Stomach (tissue), 9 donors: ENCODE measurements around the gene LTO1. TPM values are rescaled to one million over a fixed set of nuclear protein-coding genes. Genes with fewer than 3 reads are reported as not detected.

Experiments used
- DNase-seq, 2 donors: peaks; one replicate each; pipeline versions ENCODE4 v3.0.0 to v3.0.0-alpha.2; 2013 to 2019
- H3K27ac ChIP-seq, 5 donors: fragments of 200-600 bp in 4 of 5; sonication (generic) in 4 of 5; one replicate each; pipeline ENCODE4 v1.5.1; 2013 to 2019; ENCODE audit warnings: mild to moderate bottlenecking in 1 of 5, moderate library complexity in 1 of 5
- H3K27me3 ChIP-seq, 3 donors: fragments of 200-600 bp; sonication (generic); one replicate each; pipeline ENCODE4 v1.5.1; 2017 to 2019; ENCODE audit warnings: mixed run types in 1 of 3
- H3K36me3 ChIP-seq, 4 donors: fragments of 200-600 bp; sonication (generic); 1 replicate in 3 of 4; 2 replicates in 1 of 4; pipeline ENCODE4 v1.5.1; 2016 to 2019
- H3K4me1 ChIP-seq, 4 donors: fragments of 200-600 bp; sonication (generic); one replicate each; pipeline ENCODE4 v1.5.1; 2016 to 2019
- H3K4me3 ChIP-seq, 4 donors: fragments of 200-600 bp; sonication (generic) in 3 of 4; one replicate each; pipeline ENCODE4 v1.5.1; 2016 to 2019; ENCODE audit warnings: mild to moderate bottlenecking in 1 of 4
- H3K9me3 ChIP-seq, 4 donors: fragments of 200-600 bp; sonication (generic); one replicate each; pipeline ENCODE4 v1.5.1; 2016 to 2019
- EP300 ChIP-seq: sonication (generic); formaldehyde crosslinking; IDR thresholded peaks from one replicate; pipeline ENCODE4 v1.6.1; 2017; ENCODE audit warnings: antibody characterized with exemption
- POLR2A ChIP-seq, 4 donors: fragments of 450-650 bp; IDR thresholded peaks; one replicate each; pipeline ENCODE4 v1.6.1; 2016; ENCODE audit warnings: antibody characterized with exemption in 4 of 4, control low read depth in 2 of 4, mild to moderate bottlenecking in 1 of 4, moderate library complexity in 1 of 4
- POLR2AphosphoS5 ChIP-seq, 3 donors: sonication (generic); formaldehyde crosslinking; IDR thresholded peaks; one replicate each; pipeline ENCODE4 v1.6.1; 2016; ENCODE audit warnings: antibody characterized with exemption in 3 of 3
- WGBS, 5 donors: extraction: QIAGEN DNeasy Blood & Tissue Kit in 3 of 5; methylation state at CpG; one replicate each; pipeline versions ENCODE4 v1.1.5 to v1.1.7; 2013 to 2018; 5-methylcytosine and 5-hydroxymethylcytosine counted together
- intact Hi-C: fragments of 100-400 bp; cut with DNase I; formaldehyde crosslinking; loops from one replicate; pipeline ENCODE4 v1.15.1; 2023; ENCODE audit warnings: low total_unique reads
- polyA plus RNA-seq, 3 donors: library from polyadenylated mRNA; stranded (reverse); fragments of 200-250 nt; gene quantifications; one replicate each; pipeline ENCODE4 v1.2.3, GENCODE V29; 2013
- total RNA-seq, 5 donors: library from RNA; depleted of rRNA; stranded (reverse); fragments of >200 nt; gene quantifications; one replicate each; pipeline versions ENCODE4 v1.1.0 to v1.2.3, GENCODE V29; 2014 to 2016
- TF ChIP-seq, protein P1 (sequence below), 7 experiments: fragments of 450-650 bp in 4 of 7; fragments of 200-600 bp in 3 of 7; sonication (generic) in 3 of 7; IDR thresholded peaks; one replicate each; pipeline ENCODE4 v1.5.1; 2016 to 2019; ENCODE audit warnings: antibody characterized with exemption in 7 of 7, control low read depth in 2 of 7, mild to moderate bottlenecking in 1 of 7
- donor health status: healthy with polysubstance abuse.
- donor health status: Bipolar disorder and iron deficiency.
- donor health status: healthy.

Gene LTO1
- total and polyA plus RNA-seq, 8 donors, result 2.3 to 107 (median 23.3) TPM

DNA sequence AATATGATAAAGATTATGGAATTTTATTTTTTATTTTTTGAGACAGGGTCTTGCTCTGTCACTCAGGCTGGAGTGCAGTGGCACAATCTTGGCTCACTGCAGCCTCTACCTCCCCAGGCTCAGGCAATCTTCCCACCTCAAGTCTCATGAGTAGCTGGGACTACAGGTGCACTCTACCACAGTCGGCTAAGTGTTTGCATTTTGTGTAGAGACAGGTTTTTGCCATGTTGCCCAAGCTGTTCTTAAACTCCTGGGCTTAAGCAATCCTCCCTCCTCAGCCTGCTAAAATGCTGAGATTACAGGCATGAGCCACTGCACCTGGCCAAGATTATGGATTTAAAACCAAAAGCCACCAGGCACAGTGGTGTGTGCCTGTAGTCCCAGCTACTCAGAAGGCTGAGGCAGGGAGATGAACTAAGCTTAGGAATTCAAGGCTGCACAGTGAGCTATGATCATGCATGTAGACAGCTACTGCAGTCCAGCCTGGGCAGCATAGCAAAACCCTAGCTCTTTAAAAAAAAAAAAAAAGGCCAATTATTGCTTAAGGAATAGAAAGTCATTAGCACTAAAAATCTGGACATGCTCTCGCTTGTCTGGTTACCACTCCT is 54.4 kb downstream of the LTO1 start:
- Histone ChIP-seq H3K27ac (no peak overlapping the region), H3K36me3 (no peaks in the 10 kb centered on the region), H3K9me3 (no peaks in the 10 kb centered on the region), H3K27me3 (peaks cover 0 to 31% (median 0%) of the 10 kb centered on the region in 3 donors), H3K4me1 (peaks cover 0 to 4% (median 0%) of the 10 kb centered on the region in 4 donors), H3K4me3 (no peak overlapping the region)
- DNase-seq, result no peak
- 62 to 78% (median 74%) methylated on average over 2 of the region's 2 CpGs for WGBS, 5 donors
- TF ChIP-seq, protein P1, sequence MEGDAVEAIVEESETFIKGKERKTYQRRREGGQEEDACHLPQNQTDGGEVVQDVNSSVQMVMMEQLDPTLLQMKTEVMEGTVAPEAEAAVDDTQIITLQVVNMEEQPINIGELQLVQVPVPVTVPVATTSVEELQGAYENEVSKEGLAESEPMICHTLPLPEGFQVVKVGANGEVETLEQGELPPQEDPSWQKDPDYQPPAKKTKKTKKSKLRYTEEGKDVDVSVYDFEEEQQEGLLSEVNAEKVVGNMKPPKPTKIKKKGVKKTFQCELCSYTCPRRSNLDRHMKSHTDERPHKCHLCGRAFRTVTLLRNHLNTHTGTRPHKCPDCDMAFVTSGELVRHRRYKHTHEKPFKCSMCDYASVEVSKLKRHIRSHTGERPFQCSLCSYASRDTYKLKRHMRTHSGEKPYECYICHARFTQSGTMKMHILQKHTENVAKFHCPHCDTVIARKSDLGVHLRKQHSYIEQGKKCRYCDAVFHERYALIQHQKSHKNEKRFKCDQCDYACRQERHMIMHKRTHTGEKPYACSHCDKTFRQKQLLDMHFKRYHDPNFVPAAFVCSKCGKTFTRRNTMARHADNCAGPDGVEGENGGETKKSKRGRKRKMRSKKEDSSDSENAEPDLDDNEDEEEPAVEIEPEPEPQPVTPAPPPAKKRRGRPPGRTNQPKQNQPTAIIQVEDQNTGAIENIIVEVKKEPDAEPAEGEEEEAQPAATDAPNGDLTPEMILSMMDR (IDR thresholded peaks at IDR 0.05), result no peak
- TF ChIP-seq POLR2AphosphoS5 (IDR thresholded peaks at IDR 0.05) (no peak), EP300 (no peak), POLR2A (IDR thresholded peaks at IDR 0.05) (no peak)
- intact Hi-C loops, result no loop called here

DNA sequence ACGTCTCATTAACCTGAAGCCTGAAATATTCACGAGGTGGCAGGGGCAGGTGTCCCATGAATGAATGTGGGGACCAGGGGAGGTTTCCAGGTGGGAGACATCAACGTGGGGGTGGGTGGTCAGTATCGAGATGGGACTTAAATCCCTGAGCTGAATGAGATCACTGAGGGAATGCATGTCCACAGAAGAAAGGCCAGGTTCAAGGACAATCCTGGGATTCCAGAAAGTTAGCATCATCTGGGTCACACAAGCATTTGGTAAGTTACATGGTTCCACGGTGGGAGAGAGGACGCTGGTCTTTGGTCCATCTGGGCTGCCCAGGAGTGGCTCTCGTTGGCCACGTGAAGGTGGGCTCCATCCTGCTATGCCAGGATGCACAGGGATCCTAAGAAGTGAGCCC is 56.9 kb downstream of the LTO1 start:
- DNase-seq, result no peak
- Histone ChIP-seq H3K9me3 (no peaks in the 10 kb centered on the region), H3K4me3 (no peak overlapping the region), H3K4me1 (no peaks in the 10 kb centered on the region), H3K27me3 (peaks cover 0 to 25% (median 0%) of the 10 kb centered on the region in 3 donors), H3K36me3 (no peaks in the 10 kb centered on the region), H3K27ac (no peak overlapping the region)
- no peak for TF ChIP-seq POLR2A (IDR thresholded peaks at IDR 0.05)
- TF ChIP-seq, protein P1 (IDR thresholded peaks at IDR 0.05), result no peak
- no peak for TF ChIP-seq EP300
- TF ChIP-seq POLR2AphosphoS5 (IDR thresholded peaks at IDR 0.05), result no peak
- 80 to 88% (median 84%) methylated on average over 8 of the region's 8 CpGs for WGBS, 5 donors
- intact Hi-C loops, result no loop called here

DNA sequence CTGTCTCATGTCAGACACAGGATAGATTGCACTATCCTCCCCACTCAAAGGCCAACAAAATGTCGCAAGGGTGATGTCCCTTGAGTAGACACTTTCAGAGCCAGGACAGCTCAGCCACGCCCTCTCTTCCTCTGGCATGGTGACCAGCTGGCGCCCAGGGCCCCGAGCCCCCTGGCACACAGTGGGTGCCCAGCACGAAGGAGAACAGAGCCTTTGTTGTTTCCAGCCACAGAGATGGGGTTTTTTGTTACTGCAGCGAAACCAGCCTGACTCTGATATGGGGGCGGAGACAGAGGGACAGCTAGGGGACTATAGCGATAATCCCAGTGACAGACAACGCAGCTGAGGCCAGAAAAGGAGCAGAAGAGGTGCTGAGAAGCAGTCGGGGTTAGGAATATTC is 57.5 kb downstream of the LTO1 start:
- H3K4me1 ChIP-seq, result no peaks in the 10 kb centered on the region
- H3K36me3 ChIP-seq, result no peaks in the 10 kb centered on the region
- TF ChIP-seq, protein P1 (IDR thresholded peaks at IDR 0.05), result no peak
- no peak for TF ChIP-seq POLR2AphosphoS5 (IDR thresholded peaks at IDR 0.05)
- TF ChIP-seq EP300, result no peak
- no peak for TF ChIP-seq POLR2A (IDR thresholded peaks at IDR 0.05)
- WGBS, 5 donors, result 86 to 92% (median 91%) methylated on average over 7 to 10 of the region's 10 CpGs
- H3K9me3 ChIP-seq, result no peaks in the 10 kb centered on the region
- no peak overlapping the region for H3K27ac ChIP-seq
- peaks cover 0 to 25% (median 0%) of the 10 kb centered on the region in 3 donors for H3K27me3 ChIP-seq
- intact Hi-C loops, result no loop called here
- DNase-seq, result no peak
- no peak overlapping the region for H3K4me3 ChIP-seq

- 76 to 89% (median 87%) methylated on average over 4 of the region's 4 CpGs for WGBS, 5 donors
- H3K4me3 ChIP-seq, result no peak overlapping the region
- no peaks in the 10 kb centered on the region for H3K9me3 ChIP-seq
- peaks cover 0 to 25% (median 0%) of the 10 kb centered on the region in 3 donors for H3K27me3 ChIP-seq
- H3K27ac ChIP-seq, result no peak overlapping the region
- no peak for TF ChIP-seq POLR2A (IDR thresholded peaks at IDR 0.05)
- TF ChIP-seq, protein P1 (IDR thresholded peaks at IDR 0.05), result no peak
- no peak for TF ChIP-seq POLR2AphosphoS5 (IDR thresholded peaks at IDR 0.05)
- no peak for TF ChIP-seq EP300
- intact Hi-C loops, result no loop called here
- DNase-seq, result no peak
- H3K36me3 ChIP-seq, result no peaks in the 10 kb centered on the region
- H3K4me1 ChIP-seq, result no peaks in the 10 kb centered on the region
These were observed 57.9 kb downstream of the LTO1 start for GRCh38 chr11:69617220-69617619.

Other genes starting within 250 kb of the LTO1 start
- not detected for gene LINC01488, start 193.7 kb downstream of the LTO1 start, total RNA-seq
- gene LINC01488, start 193.7 kb downstream of the LTO1 start, polyA plus RNA-seq, result not detected
- gene CCND1, start 34.2 kb downstream of the LTO1 start, total RNA-seq, result 100 to 1,000 TPM in 3 of 5 donors, 10 to 100 TPM in 2; 24.1 to 293 (median 141) TPM
- gene CCND1, start 34.2 kb downstream of the LTO1 start, polyA plus RNA-seq, result 10 to 100 TPM; 17.6 to 44.6 (median 33.7) TPM
- not detected for gene FGF19, start 28.7 kb upstream of the LTO1 start, total RNA-seq
- gene FGF19, start 28.7 kb upstream of the LTO1 start, polyA plus RNA-seq, result not detected
- gene FGF4, start 100.0 kb upstream of the LTO1 start, total RNA-seq, result not detected
- not detected for gene FGF4, start 100.0 kb upstream of the LTO1 start, polyA plus RNA-seq
- not detected for gene FGF3, start 144.1 kb upstream of the LTO1 start, total RNA-seq
- not detected for gene FGF3, start 144.1 kb upstream of the LTO1 start, polyA plus RNA-seq